NCI-H1092 treated with DMSO at 0.1 percent for 48 hours (cell line): ENCODE measurements around the gene VSIG10L2.
"Not testable (repeated sequence)": the region's sequence is repeated elsewhere in the genome, so short reads cannot be mapped to it uniquely, and the experiment has no call there.

ENCODE experiments used
- DNase-seq: peaks from one replicate; lab custom pipeline; 2025; lab: John Stamatoyannopoulos, UW

Gene VSIG10L2

DNA sequence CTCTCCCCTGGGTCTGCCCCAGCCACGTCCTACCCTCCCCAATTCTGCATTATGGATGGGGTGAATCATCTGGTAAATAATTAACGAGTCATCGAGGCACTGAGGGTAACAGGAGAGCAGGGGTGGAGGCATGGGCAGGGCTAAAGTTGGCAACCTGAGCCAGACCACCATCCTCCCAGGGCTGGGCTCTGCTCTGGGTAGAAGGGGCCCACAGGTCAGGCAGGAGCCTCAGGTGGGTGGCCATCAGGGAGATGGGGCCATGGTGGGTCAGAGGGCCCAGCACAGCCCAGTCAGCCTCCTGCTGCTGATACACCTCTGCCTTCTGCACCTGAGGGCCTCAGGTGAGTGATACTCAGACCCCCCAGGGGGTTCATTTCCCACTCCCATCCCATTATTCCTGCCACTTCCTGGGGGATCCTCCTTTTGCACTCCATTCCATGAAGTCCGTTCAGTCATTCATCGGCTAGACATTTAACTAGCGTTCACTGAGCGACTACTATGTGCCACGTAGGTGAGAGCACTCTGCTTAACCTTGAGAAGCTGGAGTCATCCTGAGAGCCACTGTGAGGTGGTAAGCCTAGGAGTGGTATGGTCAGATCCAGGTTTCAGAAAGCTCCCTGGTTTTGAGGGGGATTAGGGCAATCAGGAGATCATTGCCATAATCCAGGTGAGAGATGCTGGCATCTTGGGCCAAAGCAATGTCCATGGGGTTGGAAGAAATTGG is at the start of gene VSIG10L2:
VSIG10L2 (plus strand) TSS at position 248 of the 724 bp plus-strand sequence; CDS start at position 260, 12 bp downstream.
- no peak for DNase-seq

DNA sequence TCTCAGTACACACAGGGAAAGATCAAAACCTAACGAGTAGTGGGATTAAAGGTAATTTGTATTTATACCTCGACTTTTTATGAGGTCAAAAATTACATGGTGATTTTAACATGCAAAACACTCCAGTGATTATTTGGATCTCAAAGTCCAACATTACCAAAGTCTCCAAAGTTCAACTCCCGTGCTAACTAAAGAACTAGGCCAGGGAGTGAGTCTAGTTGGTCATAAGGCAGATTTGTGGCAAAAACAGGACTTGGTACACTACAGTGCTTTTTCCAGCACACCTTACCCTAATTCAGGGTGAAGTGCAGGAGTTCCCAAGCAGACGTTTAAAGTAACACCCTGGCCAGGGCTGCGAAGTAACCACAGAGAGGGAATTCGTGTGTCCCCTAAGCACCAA is 44.0 kb upstream of the VSIG10L2 start:
- no peak for DNase-seq

DNA sequence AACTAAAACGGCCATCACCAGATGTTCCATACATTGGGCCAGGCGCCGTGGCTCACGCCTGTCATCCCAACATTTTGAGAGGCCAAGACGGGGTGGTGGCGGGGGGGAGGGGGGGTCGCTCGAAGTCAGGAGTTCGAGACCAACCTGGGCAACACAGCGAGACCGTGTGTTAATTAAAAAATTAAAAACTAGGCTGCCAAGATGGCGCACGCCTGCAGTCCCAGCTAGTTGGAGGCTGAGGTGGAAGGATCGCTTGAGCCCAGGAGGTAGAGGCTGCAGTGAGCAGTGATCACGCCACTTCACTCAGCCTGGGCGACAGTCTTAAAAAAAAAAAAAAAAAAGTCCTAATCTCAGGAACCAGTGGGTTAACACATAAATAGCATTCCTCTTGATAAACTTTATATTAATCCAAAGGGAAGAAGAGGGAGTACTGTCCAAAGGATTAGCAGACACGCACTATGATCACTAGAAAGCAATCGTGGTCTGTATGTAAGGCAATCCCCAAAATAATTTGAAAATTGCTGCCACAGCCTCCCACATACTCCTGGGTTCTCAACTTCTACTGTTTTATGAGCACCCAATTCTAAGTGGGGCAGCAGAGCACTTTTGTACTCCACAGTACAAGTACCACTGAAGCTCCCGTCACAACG is 43.4 kb upstream of the VSIG10L2 start:
- DNase-seq: no peak

DNA sequence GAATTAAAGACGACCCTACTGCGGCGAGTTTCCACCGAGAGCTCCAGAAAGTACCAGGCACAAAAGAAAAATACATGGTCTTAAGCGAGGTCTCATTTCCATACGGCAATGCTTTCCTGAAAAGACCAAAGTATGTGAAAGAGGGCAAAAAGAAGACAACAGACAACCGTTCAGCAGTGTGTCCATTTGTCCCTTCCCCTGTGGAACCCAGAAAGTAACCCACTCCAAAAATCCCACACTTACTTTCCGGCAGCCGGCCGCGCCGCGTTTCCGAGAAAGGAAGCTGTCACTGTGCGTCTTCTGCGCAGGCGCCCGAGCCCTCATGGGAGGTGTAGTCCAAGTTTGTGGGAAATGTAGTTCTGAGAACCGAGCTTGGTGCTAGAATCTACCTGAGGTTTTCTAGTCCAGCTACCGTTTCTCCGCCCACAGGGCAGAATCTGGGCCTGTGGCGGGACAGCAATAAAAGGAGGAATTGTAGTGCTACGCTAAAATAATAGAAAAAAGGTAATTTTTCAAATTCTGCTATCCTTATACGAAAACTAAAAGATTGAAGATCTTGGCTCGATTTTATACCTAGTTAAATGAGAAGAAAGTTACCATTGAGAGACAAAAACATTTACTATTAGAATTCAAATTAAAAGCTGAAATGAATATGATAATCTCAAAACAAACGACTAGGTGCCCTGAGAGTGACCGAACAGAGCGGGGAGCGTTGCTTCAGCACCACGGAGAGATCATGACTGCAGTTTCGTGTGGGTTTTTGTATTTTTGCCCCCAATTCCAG is 42.7 kb upstream of the VSIG10L2 start, which contains the start of gene PUS3:
PUS3 (minus strand) TSS at position 280 of the 784 bp plus-strand sequence. CDS start 6,922 bp downstream, outside the sequence.
- peak; percentile 96 for DNase-seq

DNA sequence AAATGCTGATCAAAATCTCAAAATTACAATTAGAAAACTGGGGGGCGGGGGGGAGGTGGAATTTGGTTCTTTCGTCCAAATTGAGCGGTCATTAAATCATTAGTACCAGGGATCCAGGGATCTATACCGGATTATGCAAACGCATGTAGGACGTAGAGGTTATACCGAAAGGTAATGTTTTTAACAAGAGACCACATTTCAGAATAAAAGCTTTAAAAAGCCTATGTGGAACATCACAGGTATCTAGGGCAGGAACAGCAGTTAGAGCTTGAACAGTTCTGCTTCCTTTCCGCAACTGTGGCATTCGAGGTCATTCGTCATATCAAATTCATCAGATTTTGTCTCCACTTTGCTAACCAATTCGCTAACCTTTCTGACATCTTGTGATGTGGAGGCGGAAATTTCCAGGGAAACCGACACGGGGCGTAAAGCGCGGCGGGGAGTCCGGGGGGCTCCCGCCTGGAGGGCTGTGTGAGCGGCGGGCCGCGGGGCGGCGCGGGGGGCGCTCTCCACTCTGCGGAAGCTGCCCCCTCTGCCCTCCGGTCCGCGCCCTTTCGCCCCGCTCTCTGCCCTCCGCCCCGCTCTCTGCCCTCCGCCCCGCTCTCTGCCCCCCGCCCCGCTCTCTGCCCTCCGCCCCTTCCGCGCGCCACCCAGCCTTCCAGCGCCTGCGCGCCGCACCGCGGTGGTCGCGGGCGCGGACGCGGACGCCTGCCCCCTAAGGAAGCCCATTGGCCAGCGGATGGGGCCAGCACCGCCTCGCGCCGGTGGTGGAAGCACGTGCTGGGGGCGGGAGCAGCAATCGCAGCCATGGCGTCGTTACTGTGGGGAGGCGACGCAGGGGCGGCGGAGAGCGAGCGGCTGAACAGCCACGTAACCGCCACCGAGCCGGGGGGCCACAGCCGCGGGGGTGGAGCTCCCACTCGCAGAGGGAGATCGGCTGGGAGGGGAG is 41.9 kb upstream of the VSIG10L2 start, which contains the start of gene DDX25:
DDX25 (plus strand) TSS at position 798 of the 949 bp plus-strand sequence; CDS start at position 808, 10 bp downstream.
- peak; percentile 81 for DNase-seq

DNA sequence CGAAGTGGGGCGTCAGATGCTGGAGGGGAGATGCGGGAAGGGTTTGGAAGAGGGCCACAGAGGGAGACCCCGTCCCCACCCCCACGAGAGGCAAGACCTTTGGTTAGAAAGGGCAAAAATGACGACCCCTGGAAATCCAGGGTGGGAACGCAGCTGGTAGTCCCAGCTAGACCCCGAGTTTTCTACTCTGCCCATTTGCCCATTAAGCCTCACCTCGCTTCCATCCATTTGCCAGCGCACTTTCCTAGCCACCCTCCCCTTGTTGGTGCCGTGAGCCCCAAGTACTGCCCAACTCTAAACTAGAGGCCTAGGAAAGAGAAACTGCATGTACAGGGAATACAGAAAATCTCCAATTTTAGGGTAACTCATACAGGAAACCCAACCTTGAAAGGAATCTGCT is 41.2 kb upstream of the VSIG10L2 start:
- no peak for DNase-seq

DNA sequence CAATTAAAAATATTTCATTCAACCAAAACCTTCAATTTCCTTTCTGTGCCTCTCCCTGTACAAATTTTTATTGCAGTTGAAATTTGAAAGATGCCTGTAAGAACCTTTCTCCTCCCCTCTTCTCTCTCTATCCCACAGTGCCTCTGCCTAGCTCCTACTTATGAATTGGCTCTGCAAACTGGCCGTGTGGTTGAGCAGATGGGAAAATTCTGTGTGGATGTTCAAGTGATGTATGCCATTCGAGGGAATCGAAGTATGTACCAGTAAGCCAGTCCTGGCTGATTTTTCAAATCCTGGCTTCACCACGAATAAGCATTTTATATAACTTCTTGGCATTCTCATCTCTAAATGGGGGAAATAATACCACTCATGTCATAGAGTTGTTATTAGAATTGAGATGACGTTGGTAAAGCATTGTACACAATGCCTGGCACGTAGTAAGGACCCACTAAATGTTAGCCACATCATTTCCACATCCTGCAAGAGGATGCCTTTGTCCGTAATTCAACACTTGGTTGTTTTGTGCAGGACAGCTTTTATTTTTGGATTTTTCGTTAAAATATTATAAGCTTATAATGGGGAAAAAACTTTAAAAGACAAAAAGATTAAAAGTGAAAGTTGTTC is 35.5 kb upstream of the VSIG10L2 start:
- DNase-seq: no peak

DNA sequence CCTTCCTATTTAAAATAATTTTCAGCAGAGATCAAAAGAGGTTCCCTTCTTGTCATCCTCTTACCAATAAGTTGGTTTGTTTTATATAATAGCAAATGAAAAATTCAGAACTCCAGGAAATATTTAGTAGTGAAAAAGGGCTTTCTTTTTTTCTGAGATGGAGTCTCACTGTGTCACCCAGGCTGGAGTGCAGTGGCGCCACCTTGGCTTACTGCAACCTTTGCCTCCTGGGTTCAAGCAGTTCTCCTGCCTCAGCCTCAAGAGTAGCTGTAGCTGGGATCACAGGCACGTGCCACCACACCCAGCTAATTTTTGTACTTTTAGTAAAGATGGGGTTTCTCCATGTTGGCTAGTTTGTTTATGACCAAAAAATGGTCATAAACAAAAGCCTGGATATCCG is 31.2 kb upstream of the VSIG10L2 start:
- DNase-seq: not testable (repeated sequence)

DNA sequence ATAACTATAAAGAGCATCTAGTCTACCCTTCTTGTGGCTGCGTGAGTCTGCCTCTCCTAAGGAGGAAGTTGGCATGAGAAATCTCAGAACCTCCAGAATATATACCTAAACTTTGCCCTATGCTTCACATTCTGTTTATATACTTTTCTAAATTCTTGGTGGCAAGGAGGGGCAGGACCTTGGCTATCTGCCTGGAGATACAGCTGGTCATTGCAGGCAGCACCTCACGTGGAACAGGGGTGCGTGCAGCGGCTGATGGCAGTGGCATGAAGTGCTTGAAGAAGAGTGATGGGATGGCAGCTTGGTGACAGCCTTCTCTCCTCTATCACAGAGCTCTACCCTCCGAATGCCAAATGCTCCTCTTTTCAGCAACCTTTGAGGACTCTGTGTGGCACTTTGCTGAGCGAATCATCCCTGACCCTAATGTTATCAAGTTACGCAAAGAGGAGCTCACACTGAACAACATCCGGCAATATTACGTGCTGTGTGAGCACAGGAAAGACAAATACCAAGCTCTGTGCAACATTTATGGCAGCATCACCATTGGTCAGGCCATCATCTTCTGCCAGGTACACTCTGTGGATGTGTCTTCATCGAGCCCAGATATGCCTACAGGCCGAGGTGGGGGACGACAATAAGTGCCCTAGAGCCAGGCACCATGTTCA is 29.0 kb upstream of the VSIG10L2 start:
- no peak for DNase-seq

DNA sequence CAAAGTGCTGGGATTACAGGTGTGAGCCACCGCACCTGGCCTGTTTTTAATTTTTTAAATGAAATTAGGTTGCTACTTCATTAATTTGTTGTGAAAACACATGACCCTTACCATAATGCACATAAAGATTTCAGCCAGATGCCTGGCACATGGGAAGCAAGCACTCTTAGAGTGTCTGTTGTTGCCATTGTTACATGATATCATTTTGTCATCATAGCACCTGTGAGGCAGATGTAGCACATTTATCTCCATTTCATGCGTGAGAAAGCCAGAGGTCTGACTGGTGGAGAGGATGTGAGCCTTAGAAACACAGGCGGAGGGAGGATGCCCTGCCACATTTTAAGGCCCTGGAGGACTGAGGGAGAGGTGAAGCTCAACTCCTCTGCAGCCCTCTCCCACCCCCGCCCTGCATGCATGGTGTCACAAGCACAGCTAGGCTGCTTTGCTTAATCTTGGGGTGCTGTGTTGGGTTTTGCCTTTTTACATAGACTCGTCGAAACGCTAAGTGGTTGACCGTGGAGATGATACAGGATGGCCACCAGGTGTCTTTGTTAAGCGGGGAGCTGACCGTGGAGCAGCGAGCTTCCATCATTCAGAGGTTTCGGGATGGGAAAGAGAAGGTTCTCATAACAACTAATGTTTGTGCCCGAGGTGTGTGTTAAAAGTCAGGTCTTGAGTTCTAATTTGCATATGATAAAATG is 27.6 kb upstream of the VSIG10L2 start:
- DNase-seq: no peak

DNA sequence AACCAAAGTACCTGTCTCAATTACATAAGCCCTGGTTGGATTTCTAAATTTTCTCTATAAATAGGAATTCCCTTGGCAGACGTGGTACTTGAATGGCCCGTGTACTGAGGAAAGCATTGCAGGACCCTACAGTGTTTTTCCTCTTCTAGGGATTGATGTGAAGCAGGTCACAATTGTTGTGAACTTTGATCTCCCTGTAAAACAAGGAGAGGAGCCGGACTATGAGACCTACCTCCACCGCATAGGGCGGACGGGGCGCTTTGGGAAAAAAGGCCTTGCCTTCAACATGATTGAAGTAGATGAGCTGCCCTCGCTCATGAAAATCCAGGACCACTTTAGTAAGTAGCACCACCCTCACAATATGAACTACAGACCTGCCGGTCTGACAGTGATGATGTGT is 24.8 kb upstream of the VSIG10L2 start:
- no peak for DNase-seq

DNA sequence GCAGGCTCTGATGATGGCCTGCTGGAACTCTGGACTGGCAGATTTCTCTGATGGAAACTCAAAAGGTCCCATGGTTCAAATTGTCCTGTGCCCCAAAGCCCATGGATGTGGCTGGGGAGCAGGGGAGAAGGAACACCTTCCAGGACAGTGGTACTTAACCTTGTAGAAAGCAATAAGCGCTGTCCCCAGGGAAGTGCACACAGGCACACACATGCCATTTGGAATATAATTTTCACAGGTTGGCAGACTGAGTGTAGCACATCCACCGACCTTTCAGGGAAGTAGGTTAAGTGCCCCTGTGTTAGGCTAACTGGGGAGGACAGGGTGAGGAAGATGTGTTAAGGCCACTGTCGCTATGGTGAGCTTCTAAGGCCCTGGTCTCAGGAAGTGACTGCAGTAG is 23.7 kb upstream of the VSIG10L2 start:
- DNase-seq: no peak

DNA sequence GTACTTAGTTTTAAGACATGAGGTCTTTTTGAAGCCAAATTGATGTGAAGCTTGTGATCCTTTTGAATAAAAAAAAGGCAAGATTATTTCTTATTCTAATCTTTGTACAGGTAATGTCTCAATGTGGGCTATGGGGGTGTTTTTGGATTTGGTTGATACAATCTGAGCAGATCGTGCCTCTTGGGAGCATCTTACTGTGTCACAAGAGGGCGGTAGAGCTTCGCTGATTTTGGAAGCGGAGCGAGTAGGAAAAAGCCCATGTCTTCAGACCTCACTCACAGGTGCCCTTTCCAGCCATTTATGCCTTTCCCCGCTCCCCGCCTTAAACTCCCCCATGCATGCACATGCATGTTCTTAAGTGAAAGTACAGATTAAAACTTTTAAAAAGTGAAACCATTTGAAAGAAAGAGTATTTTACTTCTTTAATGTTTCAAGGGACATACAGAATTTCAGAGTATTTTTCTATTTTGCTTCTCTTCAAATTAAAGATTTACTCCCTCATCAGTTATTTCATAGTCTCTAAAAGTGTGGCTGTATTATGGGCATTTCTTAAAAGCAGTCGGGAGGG is 22.7 kb upstream of the VSIG10L2 start:
- DNase-seq: peak; percentile 81

DNA sequence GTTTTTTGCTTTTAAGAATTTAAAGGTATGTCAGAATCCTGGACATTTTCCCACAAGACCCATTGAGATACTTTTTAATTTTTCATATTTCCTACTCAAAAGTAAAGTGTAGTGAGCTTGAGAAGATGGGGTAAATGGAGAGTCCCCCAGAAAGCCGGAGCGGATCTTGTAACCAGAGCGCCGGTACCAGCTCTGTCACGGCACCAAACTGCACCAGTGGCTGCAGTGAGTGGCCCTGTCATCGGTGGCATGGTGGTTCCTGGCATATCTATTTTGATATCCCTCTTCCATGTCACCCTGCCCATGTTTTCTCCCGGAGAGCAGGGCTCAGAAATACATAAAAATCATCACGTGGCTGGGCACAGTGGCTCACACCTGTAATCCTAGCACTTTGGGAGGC is 22.2 kb upstream of the VSIG10L2 start:
- DNase-seq: no peak

DNA sequence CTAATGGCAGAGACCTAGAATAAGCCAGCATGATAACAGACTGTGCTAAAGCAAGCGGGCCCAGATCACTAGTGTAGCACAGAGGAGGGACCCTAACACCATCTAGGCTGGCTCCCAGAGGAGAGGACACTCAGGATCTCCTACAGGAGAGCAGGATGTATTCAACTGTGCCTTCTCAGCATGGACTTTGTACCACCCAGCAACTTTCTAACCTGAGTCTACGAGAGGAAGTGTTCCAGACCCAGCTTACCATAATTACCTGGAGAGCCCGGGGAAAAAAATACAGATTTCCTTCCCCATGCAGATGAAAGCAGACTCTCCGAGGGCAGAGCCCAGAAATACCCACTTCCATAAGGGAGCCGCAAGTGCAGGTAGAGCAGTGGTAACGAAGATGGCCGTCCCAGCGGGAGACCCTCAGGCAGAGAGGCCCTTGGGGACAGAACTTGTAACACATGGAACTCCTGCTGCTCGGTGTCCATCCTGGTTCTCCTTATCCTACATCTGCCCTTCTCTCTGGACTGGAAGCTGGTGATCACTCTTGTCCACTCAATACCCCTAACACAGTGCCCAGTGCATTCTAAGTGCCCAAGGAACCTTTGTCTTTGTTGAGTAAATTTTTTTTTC is 21.3 kb upstream of the VSIG10L2 start:
- no peak for DNase-seq

DNA sequence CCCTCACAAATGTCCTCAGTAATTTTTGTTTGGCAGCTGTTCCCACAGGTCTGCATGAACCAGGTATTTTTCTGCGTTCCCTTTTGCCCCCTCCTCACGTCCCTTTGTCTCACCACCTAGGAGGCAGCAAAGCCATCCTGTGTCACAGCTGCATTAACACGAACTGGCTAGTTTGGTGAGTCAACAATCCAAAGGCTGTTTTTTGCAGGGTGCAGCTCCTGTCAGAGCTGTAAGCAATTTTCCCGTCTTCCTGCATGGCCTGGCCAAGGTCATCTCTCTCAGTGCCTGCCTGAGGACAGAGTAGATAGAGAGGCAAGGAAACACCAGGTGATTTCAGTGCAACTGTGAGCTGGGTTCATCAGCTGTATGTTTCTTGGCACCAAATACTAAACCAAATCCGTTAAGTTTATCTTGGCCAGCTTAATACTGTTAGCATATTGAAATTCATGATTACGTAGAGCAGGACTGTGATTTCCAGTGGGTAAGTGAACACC is 20.6 kb upstream of the VSIG10L2 start:
- peak; percentile 54 for DNase-seq

DNA sequence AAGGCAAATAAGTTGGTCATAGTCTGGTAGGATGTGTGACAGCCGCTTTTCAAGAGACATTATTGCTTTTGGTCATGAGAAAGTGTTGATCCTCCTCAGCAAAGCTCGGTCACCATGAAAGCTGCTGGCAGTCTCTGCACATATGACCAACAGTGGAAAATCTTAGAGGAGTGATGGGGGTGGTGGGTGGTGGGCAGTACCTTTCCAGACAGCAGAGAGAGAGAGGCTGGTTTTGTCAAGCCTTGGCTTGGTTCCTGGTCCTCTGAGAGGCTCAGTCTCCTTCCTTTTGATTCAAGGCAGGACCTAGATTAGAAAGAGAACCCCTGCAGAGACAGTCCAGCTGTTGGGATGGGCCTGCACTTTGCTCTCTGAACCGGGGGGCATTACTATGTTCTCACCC is 20.0 kb upstream of the VSIG10L2 start:
- peak; percentile 54 for DNase-seq

DNA sequence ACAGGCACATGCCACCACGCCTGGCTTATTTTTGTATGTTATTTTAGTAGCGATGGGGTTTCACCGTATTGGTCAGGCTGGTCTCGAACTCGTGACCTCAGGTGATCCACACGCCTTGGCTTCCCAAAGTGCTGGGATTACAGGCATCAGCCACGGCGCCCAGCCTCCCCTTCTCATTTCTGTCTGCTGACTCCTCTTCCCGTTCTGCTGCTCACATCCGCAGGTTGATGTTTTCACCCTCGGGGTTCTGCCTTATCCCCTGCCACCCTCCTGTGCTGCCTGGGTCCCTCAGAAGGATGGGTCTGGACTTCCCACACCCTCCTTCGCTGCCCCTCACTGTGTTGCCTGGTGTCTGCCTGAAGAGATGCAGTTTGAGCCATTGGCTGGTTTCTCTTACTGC is 19.2 kb upstream of the VSIG10L2 start:
- no peak for DNase-seq
